Smooth muscle cell (in vitro differentiated cells): Measurements from ENCODE around the gene TOLLIP. TPM values are rescaled to one million over a fixed set of nuclear protein-coding genes. Genes with fewer than 3 reads are reported as not detected.

ENCODE experiments used
- DNase-seq: peaks from one replicate; lab custom pipeline; 2025; ENCODE audit not compliant: unreplicated experiment; lab: John Stamatoyannopoulos, UW
- H2AFZ ChIP-seq: fragments of 200-600 bp; sonication (generic); 2 replicates; pipeline ENCODE4 v1.6.0; 2016; ENCODE audit warnings: antibody characterized with exemption, low read depth, mild to moderate bottlenecking
- H3F3A ChIP-seq: fragments of 200-600 bp; sonication (generic); 2 replicates; pipeline ENCODE4 v1.6.0; 2017; ENCODE audit warnings: antibody characterized with exemption, low read depth
- H3K27ac ChIP-seq: fragments of 200-600 bp; sonication (generic); 2 replicates; pipeline ENCODE4 v1.5.1; 2016; ENCODE audit warnings: low read depth, mild to moderate bottlenecking
- H3K27me3 ChIP-seq: fragments of 200-600 bp; sonication (generic); 2 replicates; pipeline ENCODE4 v1.6.1; 2016; ENCODE audit warnings: low read depth, mild to moderate bottlenecking
- H3K36me3 ChIP-seq: fragments of 200-600 bp; sonication (generic); 2 replicates; pipeline ENCODE4 v1.5.1; 2016; ENCODE audit warnings: low read depth
- H3K4me1 ChIP-seq: fragments of 200-600 bp; sonication (generic); 2 replicates; pipeline ENCODE4 v1.5.1; 2016; ENCODE audit warnings: low read depth
- H3K4me2 ChIP-seq: fragments of 200-600 bp; sonication (generic); 2 replicates; pipeline ENCODE4 v1.6.0; 2016; ENCODE audit warnings: mild to moderate bottlenecking
- H3K4me3 ChIP-seq: fragments of 200-600 bp; sonication (generic); 2 replicates; pipeline ENCODE4 v1.5.1; 2016; ENCODE audit warnings: mild to moderate bottlenecking
- H3K79me2 ChIP-seq: fragments of 200-600 bp; sonication (generic); 2 replicates; pipeline ENCODE4 v1.6.0; 2016; ENCODE audit warnings: low read depth, mild to moderate bottlenecking
- H3K9ac ChIP-seq: fragments of 200-600 bp; sonication (generic); 2 replicates; pipeline ENCODE4 v1.6.0; 2016; ENCODE audit warnings: low read depth
- H3K9me3 ChIP-seq: fragments of 200-600 bp; sonication (generic); replicated peaks from 2 replicates; pipeline ENCODE4 v1.5.1; 2016; ENCODE audit warnings: low read depth
- H4K20me1 ChIP-seq: fragments of 200-600 bp; sonication (generic); 2 replicates; pipeline ENCODE4 v1.6.0; 2016; ENCODE audit warnings: low read depth
- WGBS: methylation state at CpG from one replicate; pipeline ENCODE4 v1.1.7; 2016; ENCODE audit warnings: low lambda C conversion rate; 5-methylcytosine and 5-hydroxymethylcytosine counted together
- polyA plus RNA-seq: library from polyadenylated mRNA; unstranded; fragments of >200 nt; fragmentation: Nextera tagmentation; extraction: Ambion mirVana; gene quantifications from 2 replicates; pipeline ENCODE4 v1.2.1, GENCODE V29; 2016
- total RNA-seq: library from RNA; depleted of rRNA; stranded (reverse); fragments of >200 nt; gene quantifications from 2 replicates; pipeline ENCODE4 v1.2.3, GENCODE V29; 2014
- TF ChIP-seq, protein P1 (sequence below): fragments of 200-600 bp; sonication (generic); IDR thresholded peaks from 2 replicates; pipeline ENCODE4 v1.5.1; 2017; ENCODE audit warnings: borderline replicate concordance, mild to moderate bottlenecking, antibody characterized with exemption; ENCODE audit not compliant: insufficient read depth, poor library complexity, severe bottlenecking

The TOLLIP gene
- total and polyA plus RNA-seq, 2 experiments from 2014 or later = 20.3 to 63.0 TPM

DNA sequence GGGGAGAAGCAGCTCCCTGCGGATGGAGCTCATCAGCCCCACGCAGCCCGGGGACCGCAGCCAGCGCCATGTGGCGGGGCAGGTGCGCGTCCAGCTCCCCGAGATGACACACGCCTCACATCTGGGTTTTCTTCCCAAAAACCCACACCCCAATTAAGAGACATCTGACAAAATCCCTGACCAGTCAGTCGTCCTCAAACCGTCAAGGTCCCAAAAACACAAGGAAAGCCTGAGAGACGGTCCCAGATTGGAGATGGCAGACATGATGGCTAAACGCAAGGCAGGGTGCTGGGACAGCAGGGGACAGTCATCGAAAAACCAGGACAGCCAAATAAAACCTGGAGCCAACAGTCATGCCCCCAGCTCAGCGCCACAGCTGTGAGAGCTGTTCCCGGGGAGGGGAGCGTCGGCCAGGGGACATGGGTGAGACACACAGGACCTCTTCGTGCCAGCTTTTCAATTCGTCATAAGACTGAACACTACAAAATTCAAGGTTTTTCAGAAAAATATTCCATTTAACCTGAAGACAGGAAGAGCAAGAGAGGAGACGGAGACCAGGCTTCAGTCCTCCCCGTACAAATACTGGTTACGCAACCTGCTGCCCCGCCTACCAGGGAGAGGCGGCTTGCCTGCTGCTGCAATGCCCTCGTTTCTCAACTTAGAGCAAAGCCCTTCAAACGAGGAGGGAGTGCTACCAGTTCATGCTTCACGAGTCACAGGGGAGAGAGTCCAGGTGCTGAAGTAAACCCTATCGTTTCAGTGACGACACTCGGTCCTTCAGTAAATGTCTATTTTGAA is 10.5 kb downstream of the TOLLIP start:
- WGBS = 75% methylated on average over 32 of the region's 32 CpGs
- Histone ChIP-seq H3K27ac (no peak overlapping the region), H2AFZ (no peak overlapping the region), H3K4me2 (peak overlapping the region; percentile 36), H3K36me3 (no peaks in the 10 kb centered on the region), H3F3A (no peaks in the 10 kb centered on the region), H3K4me3 (no peak overlapping the region), H3K9me3 (no peaks in the 10 kb centered on the region), H3K27me3 (no peaks in the 10 kb centered on the region), H3K79me2 (peaks cover 80% of the 10 kb centered on the region), H3K9ac (no peak overlapping the region), H4K20me1 (peaks cover 89% of the 10 kb centered on the region), H3K4me1 (no peaks in the 10 kb centered on the region)
- TF ChIP-seq, protein P1, sequence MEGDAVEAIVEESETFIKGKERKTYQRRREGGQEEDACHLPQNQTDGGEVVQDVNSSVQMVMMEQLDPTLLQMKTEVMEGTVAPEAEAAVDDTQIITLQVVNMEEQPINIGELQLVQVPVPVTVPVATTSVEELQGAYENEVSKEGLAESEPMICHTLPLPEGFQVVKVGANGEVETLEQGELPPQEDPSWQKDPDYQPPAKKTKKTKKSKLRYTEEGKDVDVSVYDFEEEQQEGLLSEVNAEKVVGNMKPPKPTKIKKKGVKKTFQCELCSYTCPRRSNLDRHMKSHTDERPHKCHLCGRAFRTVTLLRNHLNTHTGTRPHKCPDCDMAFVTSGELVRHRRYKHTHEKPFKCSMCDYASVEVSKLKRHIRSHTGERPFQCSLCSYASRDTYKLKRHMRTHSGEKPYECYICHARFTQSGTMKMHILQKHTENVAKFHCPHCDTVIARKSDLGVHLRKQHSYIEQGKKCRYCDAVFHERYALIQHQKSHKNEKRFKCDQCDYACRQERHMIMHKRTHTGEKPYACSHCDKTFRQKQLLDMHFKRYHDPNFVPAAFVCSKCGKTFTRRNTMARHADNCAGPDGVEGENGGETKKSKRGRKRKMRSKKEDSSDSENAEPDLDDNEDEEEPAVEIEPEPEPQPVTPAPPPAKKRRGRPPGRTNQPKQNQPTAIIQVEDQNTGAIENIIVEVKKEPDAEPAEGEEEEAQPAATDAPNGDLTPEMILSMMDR = no peak
- peak; percentile 21 for DNase-seq

DNA sequence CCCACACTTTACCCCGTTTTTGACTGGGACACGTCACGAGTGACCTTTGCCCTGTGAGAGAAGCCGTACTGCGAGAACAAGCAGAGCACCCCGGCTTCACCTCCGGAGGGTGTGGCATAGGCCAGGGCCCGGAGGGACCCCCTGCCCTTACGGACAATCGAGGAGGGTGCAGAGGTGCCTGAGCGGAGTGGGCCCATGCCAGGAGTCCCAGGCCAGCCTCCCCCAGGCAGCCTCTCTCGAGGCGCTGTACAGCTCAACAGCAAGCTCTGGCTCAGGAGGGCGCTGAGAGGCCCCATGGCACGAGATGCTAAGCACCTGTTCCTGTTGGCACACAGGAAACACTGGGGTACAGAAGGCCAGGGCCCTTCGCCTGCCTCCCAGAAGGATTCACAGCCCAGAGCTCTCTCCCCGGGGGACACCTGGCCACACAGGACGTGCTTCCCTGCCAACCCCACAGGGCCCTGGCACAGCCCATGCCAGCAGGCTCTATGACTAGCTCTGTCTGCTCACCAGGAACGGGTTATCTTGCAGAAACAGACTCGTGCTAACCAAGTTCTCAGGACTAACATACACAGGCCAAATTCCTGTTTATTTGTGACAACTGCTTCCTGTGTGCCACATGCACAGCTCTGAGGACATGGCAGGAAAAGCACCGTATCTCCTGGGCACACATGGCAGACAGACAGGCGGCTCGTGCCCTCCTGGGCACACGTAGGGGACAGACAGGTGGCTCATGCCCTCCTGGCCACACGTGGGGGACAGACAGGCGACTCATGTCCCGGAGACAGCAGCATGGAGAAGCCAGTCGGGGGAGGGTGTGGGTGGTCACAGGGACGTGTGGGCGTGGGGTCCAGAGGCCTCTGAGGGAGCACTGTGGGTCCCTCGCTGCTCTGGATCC is 11.6 kb downstream of the TOLLIP start:
- TF ChIP-seq, protein P1 = no peak
- no peak overlapping the region for H3K4me3 ChIP-seq
- peaks cover 69% of the 10 kb centered on the region for H3K79me2 ChIP-seq
- H3K4me1 ChIP-seq = no peaks in the 10 kb centered on the region
- no peak overlapping the region for H2AFZ ChIP-seq
- H3K9ac ChIP-seq = no peak overlapping the region
- no peak overlapping the region for H3K4me2 ChIP-seq
- peaks cover 89% of the 10 kb centered on the region for H4K20me1 ChIP-seq
- no peak overlapping the region for H3K27ac ChIP-seq
- no peaks in the 10 kb centered on the region for H3F3A ChIP-seq
- DNase-seq = no peak
- no peaks in the 10 kb centered on the region for H3K36me3 ChIP-seq
- WGBS = 91% methylated on average over 28 of the region's 31 CpGs
- H3K9me3 ChIP-seq = no peaks in the 10 kb centered on the region
- no peaks in the 10 kb centered on the region for H3K27me3 ChIP-seq

DNA sequence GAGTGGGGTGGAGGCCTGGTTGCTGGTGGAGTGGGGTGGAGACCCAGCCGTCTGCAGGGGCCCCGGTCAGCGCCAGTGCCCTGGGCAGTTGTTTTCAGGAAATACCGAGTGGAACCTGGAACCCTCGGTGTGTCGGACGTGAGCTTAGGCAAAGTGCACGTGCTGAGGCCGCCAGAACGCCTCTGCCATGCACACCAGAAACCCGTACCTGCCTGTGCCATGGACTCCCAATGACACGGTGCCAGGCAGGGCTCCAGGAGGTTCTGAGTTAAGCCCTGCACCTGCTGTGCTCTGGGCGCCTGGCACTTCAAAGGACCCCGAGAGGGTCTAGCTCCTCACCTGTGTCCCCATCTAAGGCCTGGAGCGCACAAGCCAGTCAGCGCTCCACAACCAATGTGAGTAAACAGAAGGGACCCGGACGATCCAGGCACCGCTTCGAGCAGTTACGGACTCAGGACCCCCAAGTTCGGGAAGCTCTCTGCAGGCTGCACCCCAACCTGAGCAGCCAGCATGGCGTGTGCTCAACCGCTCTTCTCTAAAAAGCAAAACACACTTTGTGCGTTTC is 12.3 kb downstream of the TOLLIP start:
- H3K36me3 ChIP-seq = no peaks in the 10 kb centered on the region
- H3K79me2 ChIP-seq = peaks cover 68% of the 10 kb centered on the region
- no peaks in the 10 kb centered on the region for H3K9me3 ChIP-seq
- no peak overlapping the region for H3K4me2 ChIP-seq
- TF ChIP-seq, protein P1 = no peak
- H3K9ac ChIP-seq = no peak overlapping the region
- 97% methylated on average over 25 of the region's 25 CpGs for WGBS
- no peak overlapping the region for H3K27ac ChIP-seq
- no peaks in the 10 kb centered on the region for H3K4me1 ChIP-seq
- no peak for DNase-seq
- peaks cover 89% of the 10 kb centered on the region for H4K20me1 ChIP-seq
- no peaks in the 10 kb centered on the region for H3K27me3 ChIP-seq
- no peaks in the 10 kb centered on the region for H3F3A ChIP-seq
- no peak overlapping the region for H2AFZ ChIP-seq
- no peak overlapping the region for H3K4me3 ChIP-seq
